ENCODE data around the gene RBP5.

RBP5 gene, protein sequence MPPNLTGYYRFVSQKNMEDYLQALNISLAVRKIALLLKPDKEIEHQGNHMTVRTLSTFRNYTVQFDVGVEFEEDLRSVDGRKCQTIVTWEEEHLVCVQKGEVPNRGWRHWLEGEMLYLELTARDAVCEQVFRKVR

DNA sequence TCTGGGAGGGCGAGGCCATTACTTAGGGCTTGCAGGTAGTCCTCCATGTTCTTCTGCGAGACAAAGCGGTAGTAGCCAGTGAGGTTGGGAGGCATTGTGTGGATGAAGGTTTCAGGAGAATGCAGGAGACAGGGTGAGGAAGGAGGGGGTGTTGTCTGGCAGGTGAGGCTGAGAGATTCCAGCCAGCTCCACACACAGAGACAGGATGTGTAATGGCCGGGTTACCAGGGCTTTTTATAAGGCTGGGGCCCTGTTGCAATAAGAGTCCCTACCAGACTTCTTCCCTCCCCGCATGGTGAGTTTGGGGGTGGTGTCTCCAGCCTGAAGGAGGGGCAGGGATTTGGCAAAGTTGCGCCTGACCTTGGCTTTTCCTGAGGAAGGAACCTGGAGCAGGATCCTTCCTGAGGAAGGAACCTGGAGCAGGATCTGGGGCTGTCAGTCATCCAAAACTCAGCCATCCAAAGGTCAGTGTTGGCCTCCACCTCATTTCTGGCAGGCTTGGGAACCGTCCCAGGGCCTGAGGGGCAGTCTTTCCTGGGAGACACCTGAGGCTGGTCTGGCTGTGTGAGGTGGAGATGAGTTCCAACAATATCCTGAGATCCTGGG lies at the start of gene RBP5:
Gene RBP5, minus strand, starts transcription at position 209 of the 606 bp plus-strand sequence. Its CDS starts 114 bp downstream, at position 95.
- no peak for DNase-seq (ENCODE audit: low read depth)
- H3K4me3 ChIP-seq (ENCODE audit: low read length): peak within 1 kb of the TSS; percentile 84
- TF ChIP-seq, protein P1, sequence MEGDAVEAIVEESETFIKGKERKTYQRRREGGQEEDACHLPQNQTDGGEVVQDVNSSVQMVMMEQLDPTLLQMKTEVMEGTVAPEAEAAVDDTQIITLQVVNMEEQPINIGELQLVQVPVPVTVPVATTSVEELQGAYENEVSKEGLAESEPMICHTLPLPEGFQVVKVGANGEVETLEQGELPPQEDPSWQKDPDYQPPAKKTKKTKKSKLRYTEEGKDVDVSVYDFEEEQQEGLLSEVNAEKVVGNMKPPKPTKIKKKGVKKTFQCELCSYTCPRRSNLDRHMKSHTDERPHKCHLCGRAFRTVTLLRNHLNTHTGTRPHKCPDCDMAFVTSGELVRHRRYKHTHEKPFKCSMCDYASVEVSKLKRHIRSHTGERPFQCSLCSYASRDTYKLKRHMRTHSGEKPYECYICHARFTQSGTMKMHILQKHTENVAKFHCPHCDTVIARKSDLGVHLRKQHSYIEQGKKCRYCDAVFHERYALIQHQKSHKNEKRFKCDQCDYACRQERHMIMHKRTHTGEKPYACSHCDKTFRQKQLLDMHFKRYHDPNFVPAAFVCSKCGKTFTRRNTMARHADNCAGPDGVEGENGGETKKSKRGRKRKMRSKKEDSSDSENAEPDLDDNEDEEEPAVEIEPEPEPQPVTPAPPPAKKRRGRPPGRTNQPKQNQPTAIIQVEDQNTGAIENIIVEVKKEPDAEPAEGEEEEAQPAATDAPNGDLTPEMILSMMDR (IDR thresholded peaks at IDR 0.05; ENCODE audit: insufficient read depth, low read depth, low read length, missing control alignments): no peak

- no peak for DNase-seq (ENCODE audit: low read depth)
- no peak overlapping the region for H3K4me3 ChIP-seq (ENCODE audit: low read length)
- TF ChIP-seq, protein P1 (IDR thresholded peaks at IDR 0.05; ENCODE audit: insufficient read depth, low read depth, low read length, missing control alignments): no peak
These were observed 49.8 kb upstream of the RBP5 start for GRCh38 chr12:7178481-7178880.

DNA sequence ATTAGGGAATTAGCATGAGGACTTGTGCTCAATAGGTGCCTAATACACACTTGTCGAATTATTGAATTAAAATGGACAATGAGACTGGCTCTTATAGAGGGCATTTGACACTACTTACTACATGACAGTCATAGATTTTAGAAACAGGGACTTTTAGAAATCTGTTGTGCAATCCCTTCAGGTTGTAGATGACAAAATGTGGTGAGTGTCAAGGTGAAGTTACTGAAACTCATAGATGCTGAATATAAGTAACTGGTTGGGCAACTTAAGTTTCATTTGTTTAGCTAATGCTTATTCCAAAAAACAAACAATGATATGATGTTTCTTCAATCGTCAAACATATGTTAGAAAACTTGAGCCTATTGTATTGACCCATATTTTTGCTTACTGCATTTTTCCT lies 47.9 kb upstream of the RBP5 start:
- peak; percentile 70 for DNase-seq (ENCODE audit: low read depth)
- H3K4me3 ChIP-seq (ENCODE audit: low read length): no peak overlapping the region
- TF ChIP-seq, protein P1 (IDR thresholded peaks at IDR 0.05; ENCODE audit: insufficient read depth, low read depth, low read length, missing control alignments): no peak

GRCh38 chr12:7175493-7175892 lies 46.8 kb upstream of the RBP5 start:
- H3K4me3 ChIP-seq (ENCODE audit: low read length): no peak overlapping the region
- DNase-seq (ENCODE audit: low read depth): peak; percentile 75
- TF ChIP-seq, protein P1 (IDR thresholded peaks at IDR 0.05; ENCODE audit: insufficient read depth, low read depth, low read length, missing control alignments): no peak

DNA sequence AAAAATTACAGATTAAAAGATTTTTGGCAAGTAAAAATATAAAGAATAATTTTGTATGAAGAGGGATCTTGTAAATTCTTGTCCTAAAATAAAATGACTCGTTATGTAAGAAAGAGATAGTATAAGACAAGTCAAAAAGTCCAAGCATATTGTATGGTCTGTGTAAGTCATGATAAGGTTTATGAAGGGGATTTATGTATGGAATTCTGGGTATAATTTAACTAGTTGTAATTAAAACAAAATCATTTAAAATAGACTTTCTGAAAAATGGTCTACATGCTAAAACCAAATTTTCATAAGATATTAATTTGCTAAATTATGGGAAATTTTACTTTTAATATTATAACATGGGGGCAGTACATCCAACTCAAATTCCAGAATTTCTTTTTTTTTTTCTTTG lies 43.2 kb upstream of the RBP5 start:
- no peak overlapping the region for H3K4me3 ChIP-seq (ENCODE audit: low read length)
- no peak for DNase-seq (ENCODE audit: low read depth)
- TF ChIP-seq, protein P1 (IDR thresholded peaks at IDR 0.05; ENCODE audit: insufficient read depth, low read depth, low read length, missing control alignments): no peak

GRCh38 chr12:7169951-7170350 lies 41.3 kb upstream of the RBP5 start:
- H3K4me3 ChIP-seq (ENCODE audit: low read length): no peak overlapping the region
- DNase-seq (ENCODE audit: low read depth): no peak

More at GRCh38 chr12:7169951-7170350, 41.3 kb upstream of the RBP5 start:
- TF ChIP-seq, protein P1 (IDR thresholded peaks at IDR 0.05; ENCODE audit: insufficient read depth, low read depth, low read length, missing control alignments): no peak
